ENCODE measurements around the gene CLDN11.

The CLDN11 gene

DNA sequence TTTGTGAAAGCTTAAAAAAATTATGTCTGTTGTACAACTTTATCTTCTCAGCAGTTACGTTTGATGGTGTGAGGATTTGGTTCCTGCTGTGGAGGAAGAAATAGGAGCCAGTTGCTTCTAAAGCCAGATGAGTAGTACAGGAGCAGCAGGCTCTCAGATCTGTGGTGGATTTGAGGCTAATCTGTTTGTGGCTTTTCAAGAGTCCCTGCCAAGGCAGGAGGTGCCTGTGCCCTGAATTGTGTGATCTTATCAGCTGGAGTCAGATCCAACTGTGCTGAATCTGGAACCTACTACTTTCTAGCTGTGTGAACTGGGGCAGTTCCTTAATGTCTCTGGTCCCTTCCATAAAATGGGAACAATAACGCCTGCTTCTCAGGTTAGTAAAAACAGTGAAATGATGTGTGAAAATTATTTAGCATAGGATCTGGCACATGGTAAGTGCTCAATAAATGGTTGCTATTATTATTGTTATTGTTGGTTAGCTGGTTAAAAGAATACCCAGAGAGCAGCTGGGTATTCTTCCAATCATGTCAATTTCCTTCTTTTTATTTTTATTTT, 7.7 kb downstream of the CLDN11 start:
- no peak for DNase-seq (ENCODE audit: low read depth in 3 of 3)

DNA sequence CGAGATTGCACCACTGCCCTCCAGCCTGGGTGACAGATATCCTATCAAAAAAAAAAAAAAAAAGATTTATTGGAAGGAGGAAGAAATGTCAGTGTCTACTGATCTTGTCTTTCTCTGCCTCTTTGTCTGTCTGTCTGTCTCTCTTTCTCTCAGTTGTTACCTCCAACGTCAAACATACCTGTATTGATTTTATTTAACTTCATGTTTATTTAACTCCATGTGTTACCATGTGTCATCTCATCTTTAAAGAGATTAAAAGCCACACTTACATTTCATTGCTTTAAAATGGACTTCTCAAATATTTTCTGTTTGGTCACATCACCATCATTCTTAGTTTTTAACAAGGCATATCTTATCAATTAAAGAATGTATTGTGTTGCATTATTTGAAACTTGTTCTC, 9.4 kb downstream of the CLDN11 start:
- DNase-seq (ENCODE audit: low read depth in 3 of 3) = no peak

DNA sequence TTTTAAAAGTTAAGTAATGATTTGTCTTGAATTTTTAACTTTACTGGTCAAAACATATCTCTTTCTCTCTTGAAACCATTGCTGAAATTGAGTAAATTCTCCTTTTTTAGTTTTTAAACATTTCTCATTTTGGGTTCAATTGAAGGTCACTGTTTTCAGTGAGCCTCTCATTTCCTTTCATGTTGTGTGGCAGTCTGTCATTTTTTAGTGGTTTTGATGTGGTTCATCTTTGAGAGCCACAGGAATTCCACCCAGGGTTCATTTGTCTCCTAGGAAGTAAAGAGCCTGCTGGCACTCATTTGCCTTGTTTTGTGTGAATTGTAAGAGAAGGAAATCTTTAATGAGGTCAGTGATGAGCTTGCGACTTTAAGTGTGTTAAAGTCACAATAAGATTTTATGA, 10.4 kb downstream of the CLDN11 start:
- DNase-seq (ENCODE audit: low read depth in 3 of 3) = no peak

DNA sequence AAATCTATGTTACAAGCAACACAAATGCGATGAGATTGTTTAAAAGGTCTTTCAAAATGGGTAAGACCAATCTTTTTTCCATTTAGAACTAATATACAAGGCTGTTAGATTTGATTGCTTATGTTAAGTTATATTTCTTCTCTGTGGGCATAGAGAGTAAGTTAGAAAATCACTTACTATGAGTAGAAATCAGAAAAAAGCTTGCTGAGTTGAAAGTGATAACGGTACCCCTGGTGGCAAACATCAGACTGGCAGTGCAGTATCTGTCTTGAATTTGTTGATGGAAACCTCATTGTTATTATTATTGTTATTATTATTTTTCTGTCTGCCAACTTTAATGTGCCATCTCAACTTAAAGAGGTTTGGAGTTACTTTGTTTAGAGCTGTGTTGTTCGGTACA, 12.4 kb downstream of the CLDN11 start:
- no peak for DNase-seq (ENCODE audit: low read depth in 3 of 3)

DNA sequence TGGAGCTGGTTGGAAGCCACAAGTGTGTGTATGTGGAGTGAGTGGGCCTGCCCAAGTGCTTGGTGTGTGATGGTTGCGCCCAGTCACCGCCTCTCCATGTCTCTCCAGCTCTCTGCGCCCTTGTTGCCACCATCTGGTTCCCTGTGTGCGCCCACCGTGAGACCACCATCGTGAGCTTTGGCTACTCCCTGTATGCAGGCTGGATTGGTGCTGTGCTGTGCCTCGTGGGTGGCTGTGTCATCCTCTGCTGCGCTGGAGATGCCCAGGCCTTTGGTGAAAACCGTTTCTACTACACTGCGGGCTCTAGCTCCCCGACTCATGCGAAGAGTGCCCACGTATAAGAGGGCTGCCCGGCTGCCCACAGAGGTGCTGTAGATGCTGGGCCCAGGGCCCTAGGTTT, 13.7 kb downstream of the CLDN11 start:
- DNase-seq (ENCODE audit: low read depth in 3 of 3) = no peak

DNA sequence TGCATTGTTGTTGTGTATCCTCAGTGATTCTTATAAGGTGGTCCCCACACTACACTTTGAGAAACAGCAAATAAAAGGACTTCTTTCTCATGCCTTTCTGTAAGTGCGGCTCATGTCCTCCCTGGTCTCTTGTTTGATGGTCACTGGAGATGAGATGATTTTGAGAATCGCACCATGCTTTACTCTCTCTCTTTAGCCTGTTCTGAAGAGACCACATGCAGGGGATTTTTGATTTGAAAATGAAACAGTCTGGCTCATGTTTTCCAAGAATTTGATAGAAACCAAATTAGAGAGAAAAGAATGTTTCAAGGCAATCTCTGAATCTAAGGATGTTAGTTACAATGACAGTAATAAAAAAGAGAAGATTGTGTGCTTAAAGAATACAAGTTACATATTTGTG, 18.0 kb downstream of the CLDN11 start:
- DNase-seq (ENCODE audit: low read depth in 3 of 3) = no peak

DNA sequence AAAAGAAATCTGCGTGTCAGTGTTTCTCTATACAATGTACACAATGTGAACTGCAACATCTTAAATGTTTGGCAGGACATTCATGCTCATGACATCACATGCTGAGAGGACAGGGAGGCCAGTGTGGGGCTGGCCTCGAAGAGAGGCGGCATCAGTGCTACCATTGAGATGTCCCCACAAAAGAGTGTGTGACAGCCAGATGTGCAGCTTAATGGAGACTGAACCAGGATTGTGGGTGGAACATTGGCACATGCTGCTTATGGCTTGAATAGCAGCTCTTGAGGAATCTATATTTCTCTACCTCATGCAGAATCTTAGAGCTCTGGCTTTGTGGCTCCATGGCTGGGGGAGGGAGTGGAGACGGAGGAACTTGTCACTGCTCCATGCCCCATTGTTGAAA, 18.5 kb downstream of the CLDN11 start:
- DNase-seq (ENCODE audit: low read depth in 3 of 3) = no peak

DNA sequence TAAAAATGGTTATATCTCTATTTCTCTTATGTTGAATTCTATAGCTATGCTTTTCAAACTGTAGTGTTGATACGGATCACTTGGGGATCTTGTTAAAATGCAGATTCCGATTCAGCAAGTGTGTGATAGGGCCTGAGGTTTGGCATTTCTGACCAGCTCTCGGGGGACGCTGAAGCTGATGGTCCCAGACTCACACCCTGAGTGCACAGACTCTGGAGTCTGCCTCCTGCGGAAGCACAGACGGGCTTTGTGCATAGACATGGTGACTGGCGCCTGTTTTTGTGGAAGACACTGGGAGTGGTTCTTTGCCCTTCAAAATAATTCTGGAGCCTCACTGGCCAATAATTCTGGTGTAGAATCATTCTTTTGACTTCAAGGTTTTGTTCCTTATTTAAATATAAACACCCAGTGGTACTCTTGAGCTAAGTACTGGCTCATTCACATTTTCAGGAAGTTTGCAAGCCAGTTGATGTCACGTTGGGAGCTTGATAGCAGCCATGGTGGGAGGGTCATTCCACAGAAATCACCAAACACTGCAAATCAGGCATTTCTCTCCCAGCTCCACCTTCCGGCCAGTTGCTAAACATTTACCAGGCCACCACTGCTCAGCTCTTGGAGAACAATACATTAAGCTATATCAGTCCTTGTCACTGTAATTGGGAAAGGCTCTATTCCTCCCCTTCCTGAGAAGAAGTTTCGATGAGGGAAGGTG, 19.2 kb downstream of the CLDN11 start:
- DNase-seq (ENCODE audit: low read depth in 3 of 3) = no peak

DNA sequence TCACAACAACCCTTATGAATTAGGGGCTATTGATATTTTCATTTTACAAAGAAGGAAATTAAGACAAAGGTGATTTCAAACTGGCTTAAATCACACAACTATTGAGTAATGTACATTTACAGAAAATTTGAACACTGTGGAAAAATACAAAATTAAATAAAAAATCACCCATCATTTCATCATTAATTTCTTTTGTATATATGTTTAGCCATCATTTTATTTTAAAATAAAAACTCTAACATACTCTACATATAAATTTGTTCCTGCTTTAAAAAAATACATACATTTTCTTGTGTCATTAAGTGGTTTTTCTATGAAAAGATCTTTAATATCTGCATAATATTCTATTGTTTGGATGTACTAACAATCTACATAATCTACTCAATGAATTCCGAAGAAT, 20.2 kb downstream of the CLDN11 start:
- no peak for DNase-seq (ENCODE audit: low read depth in 3 of 3)

DNA sequence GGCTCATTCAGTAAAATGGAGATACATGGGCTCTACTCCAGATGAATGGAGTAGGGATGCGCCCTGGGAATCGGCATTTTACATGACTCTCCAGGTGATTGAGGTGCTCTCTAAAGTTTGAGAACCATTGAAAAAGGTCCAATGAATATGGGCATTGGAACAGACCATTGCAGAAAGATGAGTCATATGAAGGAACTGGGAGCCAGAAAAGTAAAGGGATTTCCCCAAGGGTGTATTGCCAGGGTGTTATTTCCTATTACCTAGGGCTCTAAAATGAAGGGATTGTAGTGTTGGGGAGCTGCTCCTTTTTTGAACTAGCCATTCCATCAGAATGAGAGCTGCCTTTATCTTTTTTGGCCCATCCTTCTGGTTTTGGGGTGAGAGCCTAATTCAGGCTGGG, 21.7 kb downstream of the CLDN11 start:
- DNase-seq (ENCODE audit: low read depth in 3 of 3) = no peak

DNA sequence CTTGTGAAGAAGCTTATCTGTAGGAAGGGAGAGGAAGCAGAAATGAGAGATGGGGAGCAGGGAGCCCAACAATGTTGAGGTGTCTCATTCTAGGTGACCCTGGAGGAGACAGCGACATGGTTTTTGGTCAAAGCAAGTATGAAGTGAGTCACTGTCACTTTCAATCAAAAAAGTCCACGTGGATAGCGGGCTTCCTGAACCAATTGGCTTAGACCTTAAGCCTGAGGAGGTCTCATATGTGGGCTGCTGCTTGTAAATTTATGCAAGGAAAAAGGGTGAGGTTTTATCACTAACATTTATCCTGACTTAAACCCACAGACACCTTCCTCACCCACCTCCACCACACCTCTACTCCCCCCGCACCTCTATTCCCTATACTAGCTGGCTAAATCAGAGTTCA, 22.7 kb downstream of the CLDN11 start:
- DNase-seq (ENCODE audit: low read depth in 3 of 3) = no peak

DNA sequence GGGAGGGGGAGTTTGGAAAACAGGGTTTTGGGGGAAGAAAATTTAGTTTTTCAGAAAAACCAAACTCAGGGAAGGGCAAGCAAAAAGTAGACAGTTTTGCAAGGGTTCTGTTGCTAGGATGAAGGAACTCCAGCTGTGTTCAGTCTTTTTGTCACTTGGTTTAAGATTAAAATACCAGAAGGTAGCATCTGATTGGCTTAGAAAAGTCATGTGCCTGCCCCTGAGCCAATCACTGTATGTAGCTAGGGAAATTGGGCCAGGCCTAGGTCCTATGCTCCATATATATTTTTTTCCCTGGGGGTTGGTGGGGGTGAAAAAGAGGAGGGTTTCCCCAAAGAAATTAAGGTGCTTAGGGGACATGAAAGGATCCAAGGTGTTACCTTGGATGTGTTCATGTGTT, 24.3 kb downstream of the CLDN11 start:
- DNase-seq (ENCODE audit: low read depth in 3 of 3) = no peak

DNA sequence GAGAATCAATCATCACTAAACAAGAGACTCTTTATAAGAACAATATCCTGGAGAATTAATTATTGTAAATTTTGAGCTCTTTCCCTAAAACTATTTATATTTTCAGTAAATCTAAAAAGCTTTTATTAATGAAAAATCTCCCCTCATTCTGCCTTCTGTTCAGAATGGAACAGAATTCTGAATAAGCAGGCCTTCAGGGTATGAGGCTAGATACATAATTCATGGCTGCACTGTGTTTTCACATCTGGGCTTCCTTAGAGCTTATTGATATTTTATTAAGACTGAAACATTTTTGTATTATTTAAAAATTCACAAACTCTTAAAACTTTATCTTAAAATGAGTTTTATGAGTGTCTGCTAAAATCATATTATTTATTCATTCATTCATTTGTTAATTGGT, 24.8 kb downstream of the CLDN11 start:
- DNase-seq (ENCODE audit: low read depth in 3 of 3) = no peak

DNA sequence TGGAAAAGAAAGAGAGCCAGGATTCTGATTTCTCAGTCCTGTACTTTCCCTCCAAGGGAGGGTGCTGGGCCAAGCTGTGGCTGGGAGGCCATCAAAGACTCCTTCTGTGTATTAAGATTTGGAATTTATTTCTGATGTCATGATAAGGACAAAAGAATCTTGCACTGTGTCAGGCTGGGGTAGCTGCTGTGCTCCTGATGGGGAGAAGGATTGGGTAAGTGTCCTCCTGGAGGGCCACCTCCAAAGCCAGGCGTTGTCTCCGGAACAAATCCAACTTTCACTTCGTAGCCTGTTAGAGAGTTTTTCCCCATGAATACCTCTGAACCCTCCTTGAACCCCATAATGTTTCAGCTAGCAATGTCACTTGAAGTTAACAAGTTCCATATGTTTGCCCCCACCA, 29.9 kb downstream of the CLDN11 start:
- DNase-seq (ENCODE audit: low read depth in 3 of 3) = no peak

DNA sequence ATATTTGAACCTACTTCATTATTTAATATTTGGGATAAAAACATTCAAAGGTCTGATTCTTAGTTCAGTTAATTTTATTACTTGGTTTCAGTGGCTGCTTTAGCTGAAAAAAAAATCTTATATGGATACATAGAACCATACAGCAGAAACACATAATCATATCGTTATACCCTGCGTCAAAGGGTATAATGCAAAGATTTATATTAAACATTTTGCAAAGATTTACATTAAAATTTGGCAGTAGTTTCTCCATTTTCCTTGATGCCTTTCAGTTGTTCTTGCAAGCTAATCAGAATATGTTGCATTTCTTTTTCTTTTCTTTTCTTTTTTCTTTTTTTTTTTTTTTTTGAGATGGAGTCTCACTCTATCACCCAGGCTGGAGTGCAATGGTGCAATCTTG, 31.4 kb downstream of the CLDN11 start:
- no peak for DNase-seq (ENCODE audit: low read depth in 3 of 3)

DNA sequence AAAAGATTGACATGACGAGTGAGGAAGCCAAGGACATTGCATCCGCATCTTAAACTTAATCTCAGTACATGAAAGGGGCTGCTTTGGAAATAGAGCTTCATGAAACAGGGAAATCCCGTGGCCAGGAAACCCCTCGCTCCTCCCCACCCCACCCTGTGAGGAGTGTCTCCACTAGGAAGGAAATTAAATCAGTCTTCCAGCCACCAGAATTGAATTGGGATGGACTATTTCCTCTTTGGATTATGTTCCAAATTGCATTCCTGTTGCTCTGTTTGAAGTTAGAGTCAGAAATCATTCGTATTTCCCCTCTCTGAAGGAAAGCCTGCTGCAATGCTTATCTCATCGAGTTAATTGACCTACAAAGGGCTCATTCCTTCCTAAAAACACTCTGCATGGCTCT, 35.8 kb downstream of the CLDN11 start:
- DNase-seq (ENCODE audit: low read depth in 3 of 3) = no peak

DNA sequence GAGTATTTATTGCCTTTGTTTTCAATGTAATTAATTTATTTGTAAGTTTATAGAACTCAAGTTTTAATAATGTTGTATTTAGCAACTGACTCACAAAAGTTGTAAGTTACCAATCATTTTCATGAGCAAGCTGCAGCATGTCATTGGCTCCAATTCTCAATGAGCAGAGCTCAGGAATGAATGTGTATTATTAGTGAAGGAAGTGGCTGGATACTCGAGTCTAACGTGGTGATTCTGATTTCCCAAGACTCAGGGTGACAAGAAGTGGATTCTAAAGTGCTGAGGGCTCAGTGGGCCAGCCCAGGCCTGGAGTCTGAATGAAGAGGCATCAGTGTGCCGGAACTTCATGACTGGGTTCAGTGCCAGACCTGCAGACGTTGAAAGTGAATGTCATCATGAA, 39.6 kb downstream of the CLDN11 start:
- DNase-seq (ENCODE audit: low read depth in 3 of 3) = no peak

DNA sequence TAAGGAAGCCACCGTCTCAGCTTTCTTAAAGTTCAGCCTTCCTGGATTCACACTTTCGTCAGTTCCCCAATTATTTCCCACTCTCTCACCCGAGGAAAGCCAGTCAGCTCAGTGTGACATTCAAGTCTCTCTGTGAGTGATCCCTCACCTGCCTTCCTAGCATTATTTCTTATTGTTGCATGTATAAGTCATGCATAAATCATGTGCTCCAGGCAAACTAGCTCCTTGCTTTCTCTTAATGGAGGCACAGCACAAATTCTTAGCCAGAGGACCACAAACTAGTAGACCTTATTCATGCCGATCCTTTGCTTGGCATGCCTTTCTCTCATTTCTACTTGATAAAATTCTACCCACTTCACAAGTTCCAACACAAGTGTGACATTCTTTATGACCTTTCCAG, 44.3 kb downstream of the CLDN11 start:
- DNase-seq (ENCODE audit: low read depth in 3 of 3) = no peak

DNA sequence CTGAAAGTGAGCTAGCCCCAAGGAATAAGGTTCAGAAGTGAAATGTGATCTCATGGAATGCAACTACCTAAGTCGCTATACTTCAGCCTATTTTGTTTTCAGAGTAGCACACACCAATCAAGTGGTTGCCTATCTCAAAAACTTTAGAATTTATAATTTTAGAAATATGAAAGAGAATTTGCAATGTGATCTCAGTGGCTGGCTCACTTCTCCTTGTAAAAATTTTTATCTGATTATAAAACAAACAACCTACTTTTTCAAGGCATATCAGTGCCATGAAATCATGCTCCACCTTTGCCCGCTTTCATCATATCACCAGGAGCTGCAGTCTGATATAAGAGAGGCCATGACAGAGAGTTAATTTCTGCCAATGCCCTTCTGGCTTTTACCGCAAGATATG, 47.3 kb downstream of the CLDN11 start:
- DNase-seq (ENCODE audit: low read depth in 3 of 3) = no peak

DNA sequence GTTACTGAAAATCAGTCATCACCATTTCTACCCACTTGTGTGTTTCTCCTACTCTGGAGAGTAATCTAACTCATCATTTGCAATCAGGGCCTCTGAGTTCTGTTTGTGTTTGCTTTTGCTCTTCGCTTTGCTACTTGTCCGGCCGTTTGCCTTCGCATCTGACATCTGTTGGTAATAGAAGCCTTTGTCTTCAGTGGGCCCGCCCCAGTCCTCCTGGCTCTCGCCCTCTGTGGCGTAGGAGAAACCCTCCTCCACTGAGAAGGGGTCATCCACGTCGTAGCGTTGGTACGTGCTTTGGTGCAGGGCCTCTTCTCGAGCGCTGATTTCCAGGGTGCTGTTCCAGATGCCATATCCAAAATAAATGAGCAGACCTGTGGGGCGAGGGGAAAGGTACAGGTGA, 48.3 kb downstream of the CLDN11 start:
- no peak for DNase-seq (ENCODE audit: low read depth in 3 of 3)

DNA sequence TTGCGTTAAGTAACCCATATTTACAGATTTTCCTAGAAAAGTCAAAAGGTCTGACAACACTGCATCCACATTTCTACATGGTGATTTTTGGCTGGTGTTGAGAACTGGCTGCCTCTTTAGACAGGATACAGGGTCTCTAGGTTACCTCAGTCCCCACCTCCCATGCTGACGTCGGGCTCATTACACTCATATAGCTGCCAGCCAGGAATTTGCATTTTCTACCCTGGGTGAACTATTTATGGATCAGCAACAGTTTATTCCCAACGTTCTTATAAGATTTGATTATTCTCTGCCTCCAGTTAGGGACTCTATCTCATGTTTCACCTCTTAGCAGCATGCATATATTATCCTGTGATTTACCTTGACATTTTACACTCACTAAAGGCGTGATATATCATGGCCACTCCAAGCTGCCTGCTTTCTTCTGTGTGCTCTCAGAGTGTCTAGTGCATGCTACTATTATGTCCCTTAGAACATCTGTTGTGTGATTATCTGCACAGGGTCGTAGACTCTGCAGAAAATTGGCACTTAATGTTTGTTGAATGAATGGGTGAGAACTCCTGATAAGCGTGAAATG, 49.0 kb downstream of the CLDN11 start:
- no peak for DNase-seq (ENCODE audit: low read depth in 3 of 3)

DNA sequence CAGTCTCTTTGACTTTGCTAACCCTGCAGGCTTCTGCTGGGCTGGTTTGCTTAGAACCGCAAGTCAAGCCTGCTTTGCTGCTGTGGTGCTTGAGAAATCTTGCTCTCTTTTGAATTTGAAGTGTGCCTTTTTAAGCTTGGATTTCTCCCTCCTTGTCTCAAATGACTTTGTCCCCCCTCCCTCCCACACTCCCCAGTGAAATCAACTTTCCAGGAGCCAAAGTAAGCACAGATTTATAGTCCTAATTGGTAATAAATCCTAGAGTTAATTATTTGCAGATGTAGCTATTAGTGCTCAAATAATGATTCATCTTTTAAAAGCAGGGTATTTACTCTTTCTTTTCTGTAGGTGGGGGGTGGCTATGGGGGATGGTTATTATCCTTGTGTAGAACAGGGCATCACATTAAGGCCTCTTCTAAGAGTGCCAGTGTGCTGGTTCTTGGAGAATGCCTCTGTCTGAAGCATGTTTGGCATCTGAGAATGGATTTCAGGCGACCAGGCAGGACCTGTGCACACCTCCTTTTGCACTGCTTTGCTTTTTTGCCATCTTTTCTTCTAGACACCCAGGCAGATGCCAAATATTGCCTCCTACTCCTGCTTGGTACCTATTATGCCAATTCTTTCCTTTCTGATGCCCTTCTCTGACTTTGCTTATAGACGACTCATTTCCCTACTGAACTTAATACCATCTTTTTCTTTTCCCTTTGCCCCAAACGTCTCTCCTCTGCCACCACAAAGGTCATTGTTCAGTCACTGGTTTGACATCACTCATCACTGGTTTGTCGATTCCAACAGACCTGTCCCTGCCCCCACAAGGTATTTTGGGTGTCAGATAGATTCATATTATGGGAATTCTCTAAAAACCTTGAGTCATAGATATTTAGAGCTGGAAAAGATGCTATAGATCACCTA, 50.7 kb downstream of the CLDN11 start:
- DNase-seq (ENCODE audit: low read depth in 3 of 3) = no peak
